G401 (cell line): Measurements from ENCODE around the gene GEMIN7. TPM values are rescaled to one million over a fixed set of nuclear protein-coding genes. Genes with fewer than 3 reads are reported as not detected.
"Not testable (repeated sequence)": the region's sequence is repeated elsewhere in the genome, so short reads cannot be mapped to it uniquely, and the experiment has no call there.

ENCODE experiments used
- DNase-seq: peaks from one replicate; pipeline ENCODE4 v3.0.0-alpha.2; 2015; ENCODE audit warnings: low spot score
- in situ Hi-C: cut with HindIII; loops from 2 replicates; pipeline ENCODE4 v1.10.0; 2016; ENCODE audit warnings: low sequenced_read_pairs, mixed read lengths
- total RNA-seq: library from RNA; depleted of rRNA; stranded (reverse); fragments of >200 nt; shearing (Covaris generic); gene quantifications from 2 replicates; pipeline ENCODE4 v1.2.3, GENCODE V29; 2014

GEMIN7 gene
- total RNA-seq, 1 experiment from 2014 or later = 93.1 TPM

DNA sequence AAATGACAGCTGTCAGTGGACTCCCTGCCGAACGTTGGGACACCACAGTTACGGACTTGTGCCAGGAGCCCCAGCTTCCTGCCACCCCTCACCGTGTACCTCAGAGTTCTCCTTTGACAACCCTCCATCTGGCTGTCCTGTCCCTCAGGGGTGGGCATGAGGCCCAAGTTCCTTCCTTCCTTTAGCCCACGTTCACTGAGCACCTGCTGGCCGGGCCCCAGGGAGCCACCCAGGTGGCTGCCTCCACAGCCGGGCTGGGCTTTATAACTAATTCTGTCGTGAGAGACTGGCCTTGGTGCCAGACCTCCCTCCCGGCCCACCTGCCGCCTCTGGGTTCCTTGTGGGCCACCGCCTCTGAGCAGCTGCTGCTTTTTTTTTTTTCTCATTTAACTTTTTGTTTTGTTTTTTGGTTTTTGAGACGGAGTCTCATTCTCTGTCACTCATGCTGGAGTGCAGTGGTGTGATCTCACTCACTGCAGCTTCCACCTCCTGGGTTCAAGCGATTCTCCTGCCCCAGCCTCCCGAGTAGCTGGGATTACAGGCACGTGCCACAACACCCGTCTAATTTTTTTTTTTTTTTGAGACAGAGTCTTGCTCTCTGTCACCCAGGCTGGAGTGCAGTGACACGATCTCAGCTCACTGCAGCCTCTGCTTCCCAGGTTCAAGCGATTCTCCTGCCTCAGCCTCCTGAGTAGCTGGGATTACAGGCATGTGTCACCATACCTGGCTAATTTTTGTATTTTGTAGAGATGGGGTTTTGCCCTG lies 39.7 kb downstream of the GEMIN7 start:
- in situ Hi-C loops = not testable (repeated sequence)
- DNase-seq = peak; percentile 60

DNA sequence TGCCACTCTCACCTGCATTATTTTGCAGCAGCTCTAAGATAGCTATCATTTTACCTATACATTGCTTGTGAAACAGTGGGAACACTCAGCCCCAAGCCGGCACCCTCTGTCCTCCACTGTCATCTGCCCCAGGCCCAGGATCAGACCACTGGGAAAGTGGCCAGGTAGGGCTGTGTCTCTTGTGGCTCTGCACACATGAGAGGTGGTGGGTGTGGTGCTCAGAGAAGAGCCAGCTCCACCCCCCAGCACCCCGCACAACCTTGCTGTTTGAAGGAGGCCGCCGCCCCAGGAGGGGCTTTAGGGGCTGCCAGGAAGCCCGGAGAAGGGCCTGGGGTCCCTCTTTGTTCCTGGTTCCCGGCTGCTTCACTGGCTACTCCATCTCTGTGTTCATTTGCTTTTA lies 40.5 kb downstream of the GEMIN7 start:
- in situ Hi-C loops = no loop called here
- no peak for DNase-seq

DNA sequence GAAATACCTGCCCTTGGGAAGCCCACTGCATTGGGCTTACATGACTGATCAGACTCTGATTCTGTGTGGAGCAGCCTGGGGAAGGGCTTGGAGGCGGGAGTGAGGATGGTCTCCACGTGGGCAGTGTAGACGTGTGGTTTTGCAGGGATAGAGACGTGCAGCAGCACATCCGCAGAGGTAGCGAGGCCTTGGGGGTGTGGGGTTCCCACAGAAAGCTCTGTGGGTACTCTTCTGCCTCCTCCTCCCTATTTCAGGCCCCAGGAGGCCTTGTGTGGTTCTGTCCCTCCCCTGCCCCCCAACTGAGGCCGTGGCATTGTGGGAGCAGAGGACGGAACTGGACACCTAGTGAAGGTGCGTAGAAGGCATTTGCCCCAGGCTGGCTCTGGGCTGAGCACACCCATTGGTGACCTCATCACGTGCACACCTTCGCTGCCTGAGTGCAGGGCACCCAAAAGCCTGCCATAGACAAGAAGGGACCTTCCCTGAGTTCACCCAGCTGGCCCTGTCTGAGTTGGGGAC lies 42.8 kb downstream of the GEMIN7 start:
- in situ Hi-C loops = no loop called here

DNA sequence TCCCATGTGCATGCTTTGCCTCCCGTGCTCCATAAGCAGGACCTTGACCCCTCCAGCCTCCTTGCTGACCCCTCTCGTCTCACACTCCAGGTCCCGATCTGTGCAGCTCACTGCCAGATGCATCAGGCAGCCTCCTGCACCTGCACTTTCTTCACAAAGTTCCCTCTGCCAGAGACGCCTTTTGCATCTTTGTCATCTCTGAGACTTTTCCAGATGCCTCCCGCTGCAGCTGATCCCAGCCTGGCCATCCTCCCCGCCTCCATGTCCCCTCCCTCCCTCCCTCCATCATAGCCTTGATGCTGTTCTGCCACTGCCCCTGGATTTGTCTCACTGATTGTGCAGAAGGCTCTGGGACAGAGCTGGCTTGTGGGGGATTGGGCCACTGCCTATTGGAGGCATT lies 43.8 kb downstream of the GEMIN7 start:
- in situ Hi-C loops = no loop called here
- DNase-seq = no peak

More for the DNA sequence above, 42.8 kb downstream of the GEMIN7 start:
- no peak for DNase-seq

DNA sequence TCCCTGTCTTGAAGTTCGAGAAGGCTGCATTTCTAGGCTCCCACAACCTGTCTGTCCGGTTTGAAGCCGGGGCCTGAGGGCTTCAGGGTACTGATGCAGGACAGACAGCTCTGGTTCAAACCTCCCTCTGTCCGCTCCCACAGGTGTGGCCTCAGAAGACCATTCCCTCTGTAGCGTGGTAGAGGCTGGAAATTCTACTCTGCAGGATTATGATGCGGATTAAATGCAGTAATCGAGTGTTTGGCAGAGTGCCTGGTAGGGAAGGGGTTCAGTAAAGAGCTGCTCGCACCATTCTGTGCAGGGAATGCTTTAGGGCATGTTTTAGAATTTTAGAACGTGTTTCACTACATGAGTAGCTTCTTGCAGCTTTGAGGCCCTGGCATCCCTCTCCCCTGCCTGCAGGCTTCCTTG lies 44.4 kb downstream of the GEMIN7 start:
- DNase-seq = no peak
- in situ Hi-C loops = no loop called here

DNA sequence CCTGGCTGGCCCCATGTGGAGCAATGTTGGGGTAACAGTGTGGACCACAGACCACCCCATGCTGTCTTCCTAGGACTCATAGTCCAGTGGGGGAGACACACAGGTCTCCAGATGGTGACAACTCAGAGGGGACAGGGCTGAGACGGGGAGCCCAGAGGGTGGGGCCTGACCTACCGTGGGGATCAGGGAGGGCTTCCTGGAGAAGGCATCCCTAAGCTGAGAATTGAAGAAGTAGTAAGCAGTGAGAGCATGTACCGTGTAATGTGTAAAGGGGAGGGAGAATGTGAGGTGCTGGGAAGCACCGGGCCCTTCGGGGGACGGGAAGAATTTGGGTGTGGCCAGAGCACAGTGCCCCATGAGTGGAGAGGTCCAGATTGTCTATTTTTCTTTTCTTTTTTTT lies 45.0 kb downstream of the GEMIN7 start:
- in situ Hi-C loops = no loop called here
- no peak for DNase-seq

DNA sequence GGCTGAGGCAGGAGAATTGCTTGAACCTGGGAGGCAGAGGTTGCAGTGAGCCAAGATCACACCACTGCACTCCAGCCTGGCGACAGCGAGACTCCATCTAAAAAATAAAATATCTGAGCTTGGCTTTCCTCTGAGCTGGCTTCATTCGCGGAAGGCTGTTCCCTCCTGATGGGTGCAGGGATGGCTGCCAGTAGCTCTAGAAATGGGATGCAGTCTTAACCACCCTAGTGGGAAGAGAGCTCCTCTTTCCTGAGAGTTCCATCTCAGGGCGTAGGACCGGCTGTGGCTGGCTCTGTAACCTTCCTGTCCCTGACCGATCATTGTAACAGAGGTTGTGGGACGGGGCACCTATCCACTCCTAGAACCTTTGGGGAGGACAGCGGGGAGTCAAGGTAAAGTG lies 46.3 kb downstream of the GEMIN7 start:
- in situ Hi-C loops = no loop called here
- peak; percentile 67 for DNase-seq

DNA sequence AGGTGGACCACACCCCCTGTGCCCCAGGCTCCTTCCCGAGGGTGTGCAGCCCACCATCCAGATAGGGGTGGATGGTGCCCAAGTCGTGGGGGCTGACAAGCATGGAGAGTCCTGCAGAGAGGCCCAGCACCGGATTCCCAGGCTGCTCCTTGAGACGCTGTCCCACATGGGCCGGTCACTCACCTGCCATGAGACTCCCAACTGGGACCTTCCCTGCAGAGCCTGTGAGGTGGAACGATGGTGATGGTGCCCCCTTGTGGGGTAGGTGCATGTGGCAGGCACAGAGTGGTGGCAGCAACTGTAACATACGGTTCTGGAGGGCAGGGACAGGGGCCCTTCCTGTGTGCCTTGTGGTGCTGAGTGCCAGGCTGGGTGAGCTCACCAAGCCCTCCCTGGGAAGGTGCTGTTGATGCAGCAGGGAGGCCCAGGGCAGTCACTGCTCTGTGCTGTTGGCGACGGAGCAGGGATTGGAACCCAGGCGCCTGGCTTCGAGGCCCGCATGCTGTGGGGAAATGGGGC lies 47.0 kb downstream of the GEMIN7 start:
- DNase-seq = peak; percentile 63
- in situ Hi-C loops = no loop called here

DNA sequence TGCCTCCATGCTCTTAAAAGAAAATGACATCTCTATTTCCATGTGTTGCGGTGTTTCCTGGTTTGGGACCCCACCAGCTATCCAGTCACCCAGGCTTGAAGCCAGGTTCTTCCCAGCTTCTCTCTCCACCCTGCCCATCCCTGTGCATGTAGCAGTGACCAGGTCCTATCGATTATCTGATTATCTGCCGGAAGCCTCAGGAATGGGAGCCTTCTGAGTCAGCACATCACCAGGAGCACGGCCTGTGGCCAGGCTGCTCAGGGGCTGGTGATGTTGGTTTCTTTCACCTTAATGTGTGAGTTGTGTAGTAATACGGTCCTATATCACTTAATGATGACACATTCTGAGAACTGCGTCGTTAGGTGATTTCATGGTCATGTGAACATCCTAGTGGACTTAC lies 47.6 kb downstream of the GEMIN7 start:
- no peak for DNase-seq
- in situ Hi-C loops = no loop called here

DNA sequence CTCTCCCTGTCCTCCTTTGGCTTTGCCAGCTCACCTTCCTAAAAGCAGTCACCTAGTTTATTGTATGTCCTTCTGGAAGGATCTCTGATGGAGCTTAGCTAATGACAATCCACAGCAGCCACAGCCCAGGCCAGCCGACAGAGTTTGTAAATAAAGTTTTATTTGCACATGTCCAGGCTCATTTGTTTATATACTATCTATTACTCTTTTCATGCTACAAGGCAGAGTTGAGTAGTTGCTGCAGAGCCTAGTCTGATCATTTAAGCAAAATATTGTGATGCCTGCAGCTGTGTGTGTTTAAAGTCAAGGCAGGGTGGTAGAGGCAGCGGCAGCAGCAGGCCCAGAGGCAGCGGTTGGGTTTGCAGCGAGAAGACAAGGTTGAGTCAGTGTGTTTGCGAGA lies 49.1 kb downstream of the GEMIN7 start:
- in situ Hi-C loops = no loop called here
- no peak for DNase-seq

DNA sequence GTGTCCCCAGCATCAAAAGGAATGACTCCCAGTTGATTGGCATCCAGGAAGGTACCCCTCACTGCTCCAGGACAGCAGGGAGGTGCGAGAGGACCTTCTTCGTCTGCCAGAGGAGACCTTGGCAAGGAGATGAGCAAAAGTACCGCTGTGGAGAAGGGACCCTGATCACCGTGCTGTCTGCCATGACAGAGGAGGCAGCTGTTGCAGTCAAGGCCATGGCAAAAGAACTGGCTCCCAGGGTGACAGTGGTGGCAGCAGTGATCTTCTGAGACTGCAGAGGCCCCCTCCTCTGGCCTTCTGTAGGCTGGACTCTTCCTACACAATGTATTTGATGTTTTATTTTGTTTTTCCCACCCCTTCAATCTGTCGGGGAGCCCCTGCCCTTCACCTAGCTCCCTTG lies 49.7 kb downstream of the GEMIN7 start:
- DNase-seq = no peak
- in situ Hi-C loops = no loop called here

DNA sequence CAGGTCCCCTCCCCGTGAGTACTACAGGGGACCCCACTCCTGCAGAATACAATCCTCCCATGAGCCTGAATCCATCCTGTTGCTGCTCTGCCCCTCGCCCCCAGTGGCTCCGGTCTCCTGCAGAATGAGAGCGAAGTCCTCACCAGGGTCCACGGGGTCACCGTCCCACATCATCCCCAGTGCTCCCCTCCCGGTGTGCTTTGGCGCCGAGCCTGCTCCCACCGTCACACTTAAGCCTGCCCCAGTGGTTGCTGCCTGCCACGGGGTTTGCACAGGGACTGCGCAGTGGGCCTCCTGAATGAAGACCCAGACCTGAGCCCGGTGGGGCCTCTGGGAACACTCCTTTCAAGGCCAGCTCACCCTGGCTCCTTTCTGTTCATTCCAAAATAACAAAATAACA lies 51.2 kb downstream of the GEMIN7 start:
- no peak for DNase-seq
- in situ Hi-C loops = no loop called here

DNA sequence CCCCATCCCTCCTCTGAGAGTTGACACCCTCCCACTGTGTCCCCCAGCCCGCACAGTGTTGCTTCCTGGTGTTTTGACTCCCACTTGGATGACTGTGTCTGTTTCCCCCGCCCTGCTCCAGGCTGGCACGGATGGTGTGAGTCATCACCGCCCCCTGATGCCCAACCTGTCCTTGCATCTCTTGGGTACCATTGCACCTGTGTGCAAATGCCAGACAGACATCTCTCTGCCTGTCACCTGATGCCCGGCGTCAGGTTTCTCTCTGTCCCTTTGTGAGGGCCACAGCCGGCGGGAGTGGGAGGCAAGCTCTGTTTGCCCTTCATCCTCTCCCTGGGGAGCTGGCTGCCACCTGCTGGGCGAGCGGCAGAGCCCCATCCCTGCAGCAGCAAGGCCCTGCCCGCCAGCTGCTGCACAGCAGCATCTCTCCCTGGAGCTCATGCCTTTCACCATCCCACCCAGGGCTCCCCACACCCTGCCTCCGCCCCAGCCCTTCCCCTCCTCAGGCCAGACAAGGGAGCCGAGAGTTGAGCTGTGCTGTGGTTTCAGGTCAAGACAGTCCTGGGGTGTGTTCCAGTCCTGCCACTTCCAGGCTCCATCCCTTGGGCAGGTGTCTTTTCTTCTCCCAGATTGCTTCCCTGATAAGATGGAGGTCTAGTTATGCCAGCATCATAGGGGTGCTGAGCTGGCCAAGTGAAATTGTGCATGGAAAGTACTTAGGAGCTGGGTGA lies 52.0 kb downstream of the GEMIN7 start:
- in situ Hi-C loops = no loop called here
- no peak for DNase-seq

DNA sequence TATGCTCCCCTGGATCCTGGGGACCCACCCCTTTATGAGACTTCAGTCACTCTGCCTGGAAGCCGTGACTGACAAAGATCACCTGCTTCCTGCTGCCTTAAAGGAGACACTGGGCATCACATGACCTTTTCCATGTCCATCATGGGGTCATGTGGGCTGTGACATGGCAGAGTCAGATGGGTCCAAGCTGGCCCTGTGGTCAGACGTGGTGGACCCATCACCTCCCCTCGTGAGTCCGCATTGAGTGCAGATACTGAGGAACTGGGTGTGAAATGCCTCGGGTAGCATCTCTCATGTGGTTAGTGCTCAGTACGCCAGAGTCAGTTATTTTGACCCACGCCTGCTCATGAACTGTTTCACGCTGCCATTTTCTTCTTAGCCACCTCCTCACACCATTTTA lies 54.6 kb downstream of the GEMIN7 start:
- in situ Hi-C loops = no loop called here

DNA sequence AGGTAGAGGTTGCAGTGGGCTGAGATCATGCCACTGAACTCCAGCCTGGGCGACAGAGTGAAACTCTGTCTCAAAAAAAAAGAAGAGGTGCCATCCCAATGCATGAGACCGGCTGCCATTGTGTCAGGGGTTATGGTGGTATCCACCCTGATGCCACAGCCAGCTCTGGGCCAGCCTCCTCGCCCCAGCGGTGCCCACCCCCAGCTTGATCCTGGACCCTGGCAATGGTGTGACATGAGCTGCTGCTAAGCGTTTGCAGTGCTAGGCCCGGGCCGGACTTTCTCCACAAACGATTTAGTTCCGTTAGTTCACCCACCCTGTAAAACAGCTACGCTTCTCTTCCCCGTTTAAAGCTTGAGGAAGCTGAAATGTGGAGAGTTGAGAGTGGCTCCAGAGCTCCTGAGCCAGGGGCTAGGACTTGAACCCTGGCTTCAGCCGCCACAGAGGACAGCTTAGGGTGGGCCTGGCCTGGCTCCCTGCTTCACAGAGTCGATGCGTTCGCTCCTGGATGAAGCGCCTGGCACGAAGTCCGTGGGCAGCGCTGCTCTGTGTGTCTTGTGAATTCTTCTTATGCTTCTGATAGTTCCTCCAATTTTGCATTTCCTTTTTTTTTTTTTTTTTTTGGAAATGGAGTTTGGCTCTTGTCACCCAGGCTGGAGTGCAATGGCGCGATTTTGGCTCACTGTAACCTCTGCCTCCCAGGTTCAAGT lies 56.3 kb downstream of the GEMIN7 start:
- in situ Hi-C loops = no loop called here
- no peak for DNase-seq

More for the DNA sequence above, 54.6 kb downstream of the GEMIN7 start:
- no peak for DNase-seq

DNA sequence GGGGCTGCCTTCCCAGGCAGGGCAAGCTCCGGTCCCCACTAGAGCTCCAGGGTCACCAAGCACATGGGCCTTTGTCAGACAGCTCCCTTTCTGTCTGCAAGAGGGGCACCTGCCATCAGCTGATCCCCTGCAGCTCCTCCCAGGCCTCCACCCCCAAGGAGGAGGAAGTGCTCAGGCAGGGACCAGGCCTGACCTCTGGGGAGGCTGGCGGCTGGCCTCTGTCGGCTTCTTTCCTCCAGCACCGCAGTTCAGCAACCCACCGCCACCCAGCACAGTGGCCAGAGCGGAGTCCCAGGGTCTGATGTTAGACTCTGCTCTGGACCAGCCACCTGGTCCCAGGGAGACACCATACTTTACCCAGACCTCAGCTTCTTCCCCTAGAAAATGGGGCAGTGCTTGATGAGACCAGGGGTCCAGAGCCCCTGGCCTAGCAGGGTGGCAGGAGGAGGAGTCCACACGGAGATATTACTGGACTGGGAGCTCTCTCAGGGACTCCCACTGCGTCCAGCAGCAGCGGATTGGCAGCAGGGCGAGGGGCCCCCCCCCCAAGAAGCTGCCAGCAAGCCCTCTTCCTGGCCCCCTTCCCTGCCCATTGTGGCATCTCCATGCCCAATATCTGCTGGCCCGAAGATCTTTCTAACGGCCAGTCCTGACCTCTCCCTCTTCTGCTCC lies 57.6 kb downstream of the GEMIN7 start:
- no peak for DNase-seq
- in situ Hi-C loops = no loop called here

DNA sequence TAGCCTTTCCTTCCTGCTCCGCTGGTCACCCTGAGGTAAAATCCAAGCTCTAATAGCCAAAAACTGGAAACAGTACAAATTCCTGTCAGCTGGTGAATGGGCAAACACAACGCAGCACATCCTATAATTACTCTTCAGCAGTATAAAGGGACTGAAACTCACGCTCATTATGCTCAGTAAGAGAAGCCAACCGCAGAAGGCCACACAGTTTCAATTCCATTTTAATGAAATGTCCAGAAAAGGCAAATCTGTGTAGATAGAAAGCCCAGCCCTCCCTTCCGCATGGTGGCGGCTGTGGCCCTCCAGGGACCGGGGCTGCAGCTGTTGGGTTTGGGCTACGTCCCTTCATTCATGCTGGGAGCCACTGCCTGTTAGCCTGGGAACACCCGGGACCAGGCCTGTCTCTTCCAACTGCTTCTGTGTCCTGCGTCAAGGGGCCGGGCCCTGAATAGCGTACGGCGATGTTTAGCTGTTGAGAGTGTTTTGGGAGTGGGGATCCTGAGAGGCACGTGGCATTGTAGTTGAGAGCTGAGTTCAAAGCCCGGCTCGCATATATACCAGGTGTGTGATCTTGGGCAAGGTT lies 58.2 kb downstream of the GEMIN7 start:
- in situ Hi-C loops = no loop called here
- no peak for DNase-seq

DNA sequence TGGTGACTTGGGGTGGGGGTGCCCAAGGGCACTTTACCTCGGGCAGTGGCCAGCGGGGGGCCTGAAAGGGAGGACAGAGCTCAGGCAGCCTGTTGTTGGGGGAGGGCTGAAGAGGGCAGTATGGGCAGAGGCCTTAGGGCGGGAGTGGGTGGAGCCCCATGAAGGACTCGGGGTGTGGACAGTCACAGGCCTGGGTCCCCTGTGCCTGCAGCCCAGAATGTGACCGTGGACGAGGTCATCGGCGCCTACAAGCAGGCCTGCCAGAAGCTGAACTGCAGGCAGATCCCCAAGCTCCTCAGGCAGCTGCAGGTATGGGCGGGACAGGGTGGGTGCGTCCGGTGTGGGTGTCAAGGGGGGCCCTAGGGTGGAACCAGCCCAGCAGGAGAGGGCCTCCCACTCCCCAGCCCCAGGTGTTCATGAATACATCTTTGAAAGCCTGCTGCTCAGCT lies 59.3 kb downstream of the GEMIN7 start:
- no peak for DNase-seq
- in situ Hi-C loops = no loop called here
